Hepatocyte (in vitro differentiated cells): ENCODE measurements around the gene IL1RL2. TPM values are rescaled to one million over a fixed set of nuclear protein-coding genes. Genes with fewer than 3 reads are reported as not detected.

Experiments used
- DNase-seq: peaks from one replicate; pipeline ENCODE4 v3.0.0-alpha.2; 2016; ENCODE audit warnings: low spot score
- H2AFZ ChIP-seq: fragments of 200-600 bp; sonication (generic); 2 replicates; pipeline ENCODE4 v1.6.0; 2016; ENCODE audit warnings: antibody characterized with exemption, mild to moderate bottlenecking
- H3K27ac ChIP-seq: fragments of 200-600 bp; sonication (generic); 2 replicates; pipeline ENCODE4 v1.5.1; 2016; ENCODE audit warnings: mild to moderate bottlenecking
- H3K27me3 ChIP-seq: fragments of 200-600 bp; sonication (generic); 2 replicates; pipeline ENCODE4 v1.6.1; 2016
- H3K36me3 ChIP-seq: fragments of 200-600 bp; sonication (generic); replicated peaks from 2 replicates; pipeline ENCODE4 v1.5.1; 2016; ENCODE audit warnings: low read depth; ENCODE audit not compliant: insufficient read depth
- H3K4me1 ChIP-seq: fragments of 200-600 bp; sonication (generic); 2 replicates; pipeline ENCODE4 v1.5.1; 2016; ENCODE audit warnings: mild to moderate bottlenecking, moderate library complexity; ENCODE audit not compliant: insufficient read depth
- H3K4me2 ChIP-seq: fragments of 200-600 bp; sonication (generic); 2 replicates; pipeline ENCODE4 v1.6.0; 2016
- H3K4me3 ChIP-seq: fragments of 200-600 bp; sonication (generic); 2 replicates; pipeline ENCODE4 v1.5.1; 2016; ENCODE audit warnings: mild to moderate bottlenecking
- H3K79me2 ChIP-seq: fragments of 200-600 bp; sonication (generic); 2 replicates; pipeline ENCODE4 v1.6.0; 2017; ENCODE audit warnings: mild to moderate bottlenecking
- H3K9me2 ChIP-seq: fragments of 200-600 bp; sonication (generic); replicated peaks from 2 replicates; pipeline ENCODE4 v1.6.0; 2017; ENCODE audit warnings: mild to moderate bottlenecking; ENCODE audit not compliant: insufficient read depth
- H3K9me3 ChIP-seq: fragments of 200-600 bp; sonication (generic); 2 replicates; pipeline ENCODE4 v1.5.1; 2016; ENCODE audit warnings: low read depth, mild to moderate bottlenecking
- H4K20me1 ChIP-seq: fragments of 200-600 bp; sonication (generic); 2 replicates; pipeline ENCODE4 v1.6.0; 2016; ENCODE audit warnings: mild to moderate bottlenecking; ENCODE audit not compliant: insufficient read depth, poor library complexity, severe bottlenecking
- EZH2 ChIP-seq: fragments of 200-600 bp; sonication (generic); IDR thresholded peaks from 2 replicates; pipeline ENCODE4 v1.6.1; 2016; ENCODE audit warnings: antibody characterized with exemption, mild to moderate bottlenecking, borderline replicate concordance
- EZH2phosphoT487 ChIP-seq: fragments of 200-600 bp; sonication (generic); IDR thresholded peaks from one replicate; pipeline ENCODE4 v1.6.1; 2018; ENCODE audit warnings: antibody characterized with exemption, mild to moderate bottlenecking, low read depth, moderate library complexity; ENCODE audit not compliant: unreplicated experiment, severe bottlenecking
- WGBS: methylation state at CpG from one replicate; pipeline ENCODE4 v1.1.6; 2016; ENCODE audit warnings: low lambda C conversion rate; ENCODE audit errors: missing lambda C conversion rate; 5-methylcytosine and 5-hydroxymethylcytosine counted together
- polyA plus RNA-seq: library from polyadenylated mRNA; unstranded; fragments of >200 nt; fragmentation: Nextera tagmentation; extraction: Ambion mirVana; gene quantifications from 2 replicates; pipeline ENCODE4 v1.2.1, GENCODE V29; 2016
- total RNA-seq: library from RNA; depleted of rRNA; stranded (reverse); fragments of >200 nt; gene quantifications from 2 replicates; pipeline ENCODE4 v1.2.3, GENCODE V29; 2014
- TF ChIP-seq, protein P1 (sequence below): fragments of 200-600 bp; sonication (generic); IDR thresholded peaks from 2 replicates; pipeline ENCODE4 v1.5.1; 2016; ENCODE audit warnings: antibody characterized with exemption, mild to moderate bottlenecking; ENCODE audit not compliant: poor library complexity

Gene IL1RL2
- total and polyA plus RNA-seq, 2 experiments from 2014 or later, result 1.3 TPM; not detected in 1

DNA sequence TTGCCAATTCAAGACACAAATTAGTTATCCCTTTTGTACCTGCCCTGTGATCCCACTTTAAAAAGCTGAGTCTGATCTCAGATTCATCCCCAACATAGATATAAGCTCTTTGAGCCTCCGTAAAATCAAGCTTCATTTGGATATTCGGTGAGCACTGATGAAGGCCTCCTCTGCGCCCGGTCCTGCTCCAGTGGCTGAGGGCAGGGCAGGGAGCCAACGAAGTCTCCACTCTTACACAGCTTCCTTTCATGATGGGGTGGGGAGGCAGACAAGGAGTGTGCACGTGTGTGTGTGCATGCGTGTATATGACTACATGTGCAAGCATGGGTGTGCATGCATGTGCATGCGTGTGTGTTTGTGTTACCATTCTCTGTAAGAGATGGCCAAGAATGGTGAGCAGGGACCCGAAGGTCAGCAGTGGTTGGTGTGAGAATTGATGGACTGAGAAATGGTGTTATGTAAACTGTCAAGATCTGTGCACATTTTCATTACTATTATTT lies 43.6 kb downstream of the IL1RL2 start:
- WGBS, result 97% methylated on average over 9 of the region's 9 CpGs
- H3K4me3 ChIP-seq, result no peak overlapping the region
- H2AFZ ChIP-seq, result no peak overlapping the region
- no peaks in the 10 kb centered on the region for H4K20me1 ChIP-seq
- no peaks in the 10 kb centered on the region for H3K27me3 ChIP-seq
- H3K36me3 ChIP-seq, result no peaks in the 10 kb centered on the region
- no peak overlapping the region for H3K27ac ChIP-seq
- no peak for TF ChIP-seq EZH2phosphoT487
- TF ChIP-seq EZH2, result no peak
- TF ChIP-seq, protein P1, sequence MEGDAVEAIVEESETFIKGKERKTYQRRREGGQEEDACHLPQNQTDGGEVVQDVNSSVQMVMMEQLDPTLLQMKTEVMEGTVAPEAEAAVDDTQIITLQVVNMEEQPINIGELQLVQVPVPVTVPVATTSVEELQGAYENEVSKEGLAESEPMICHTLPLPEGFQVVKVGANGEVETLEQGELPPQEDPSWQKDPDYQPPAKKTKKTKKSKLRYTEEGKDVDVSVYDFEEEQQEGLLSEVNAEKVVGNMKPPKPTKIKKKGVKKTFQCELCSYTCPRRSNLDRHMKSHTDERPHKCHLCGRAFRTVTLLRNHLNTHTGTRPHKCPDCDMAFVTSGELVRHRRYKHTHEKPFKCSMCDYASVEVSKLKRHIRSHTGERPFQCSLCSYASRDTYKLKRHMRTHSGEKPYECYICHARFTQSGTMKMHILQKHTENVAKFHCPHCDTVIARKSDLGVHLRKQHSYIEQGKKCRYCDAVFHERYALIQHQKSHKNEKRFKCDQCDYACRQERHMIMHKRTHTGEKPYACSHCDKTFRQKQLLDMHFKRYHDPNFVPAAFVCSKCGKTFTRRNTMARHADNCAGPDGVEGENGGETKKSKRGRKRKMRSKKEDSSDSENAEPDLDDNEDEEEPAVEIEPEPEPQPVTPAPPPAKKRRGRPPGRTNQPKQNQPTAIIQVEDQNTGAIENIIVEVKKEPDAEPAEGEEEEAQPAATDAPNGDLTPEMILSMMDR, result no peak
- no peak for DNase-seq
- H3K9me2 ChIP-seq, result no peaks in the 10 kb centered on the region
- H3K9me3 ChIP-seq, result no peaks in the 10 kb centered on the region
- H3K4me1 ChIP-seq, result peaks cover 24% of the 10 kb centered on the region
- H3K4me2 ChIP-seq, result no peak overlapping the region
- H3K79me2 ChIP-seq, result no peaks in the 10 kb centered on the region

DNA sequence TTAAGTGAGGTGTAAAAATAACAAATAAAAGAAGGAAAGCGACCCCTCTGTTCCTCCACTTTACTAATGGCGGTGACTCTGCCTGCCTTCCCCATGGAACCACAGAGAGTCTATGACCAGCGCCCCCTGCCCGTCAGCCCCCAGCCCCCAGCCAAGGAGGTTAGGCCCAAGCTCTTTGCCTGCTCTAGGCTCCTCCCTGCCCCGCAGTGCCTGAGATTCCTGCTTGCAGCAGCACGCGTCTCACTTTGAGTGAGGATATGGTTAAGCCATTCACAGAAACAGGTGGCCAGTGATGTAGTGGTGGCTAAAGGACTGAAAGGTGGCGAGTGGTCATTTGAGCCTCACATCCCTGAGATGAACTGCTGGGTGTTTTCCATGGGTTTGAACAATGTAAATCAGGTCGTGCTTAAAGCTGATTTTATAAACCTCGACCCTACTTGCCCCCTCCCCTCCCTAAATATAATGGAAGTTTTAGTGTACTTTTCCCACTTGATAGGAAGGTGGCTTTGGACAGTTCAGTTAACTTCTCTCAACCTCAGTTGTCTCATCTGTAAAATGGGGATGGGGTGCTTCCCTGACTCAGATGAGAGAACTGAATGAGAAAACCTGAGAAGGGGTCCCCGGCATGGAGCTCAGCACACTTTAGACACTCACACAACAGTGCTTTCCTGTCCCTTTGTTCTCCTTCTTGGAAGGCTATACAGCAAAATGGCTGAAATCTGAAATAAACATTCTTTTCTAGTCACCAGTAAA lies 46.5 kb downstream of the IL1RL2 start:
- TF ChIP-seq EZH2, result no peak
- no peak for DNase-seq
- WGBS, result 93% methylated on average over 11 of the region's 11 CpGs
- H4K20me1 ChIP-seq, result no peaks in the 10 kb centered on the region
- H3K4me1 ChIP-seq, result peaks cover 7% of the 10 kb centered on the region
- no peak overlapping the region for H3K27ac ChIP-seq
- no peaks in the 10 kb centered on the region for H3K9me3 ChIP-seq
- no peaks in the 10 kb centered on the region for H3K9me2 ChIP-seq
- H3K36me3 ChIP-seq, result no peaks in the 10 kb centered on the region
- H2AFZ ChIP-seq, result no peak overlapping the region
- no peak overlapping the region for H3K4me3 ChIP-seq
- H3K4me2 ChIP-seq, result no peak overlapping the region
- no peaks in the 10 kb centered on the region for H3K79me2 ChIP-seq
- no peaks in the 10 kb centered on the region for H3K27me3 ChIP-seq

DNA sequence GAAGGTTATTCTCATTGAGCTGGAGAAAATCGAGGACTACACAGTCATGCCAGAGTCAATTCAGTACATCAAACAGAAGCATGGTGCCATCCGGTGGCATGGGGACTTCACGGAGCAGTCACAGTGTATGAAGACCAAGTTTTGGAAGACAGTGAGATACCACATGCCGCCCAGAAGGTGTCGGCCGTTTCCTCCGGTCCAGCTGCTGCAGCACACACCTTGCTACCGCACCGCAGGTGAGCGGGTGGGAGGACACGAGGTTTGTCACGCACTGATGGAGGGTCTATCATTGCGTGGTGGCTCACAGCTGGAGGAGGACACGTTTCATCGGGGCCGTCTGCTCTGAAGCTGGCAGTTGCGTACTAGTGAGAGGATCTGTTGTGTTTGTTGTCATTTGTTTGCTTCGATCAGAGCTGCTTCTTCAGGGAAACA lies 48.2 kb downstream of the IL1RL2 start:
- Histone ChIP-seq H4K20me1 (no peaks in the 10 kb centered on the region), H3K79me2 (no peaks in the 10 kb centered on the region), H3K4me1 (no peaks in the 10 kb centered on the region), H3K9me2 (no peaks in the 10 kb centered on the region), H3K4me2 (no peak overlapping the region), H3K9me3 (no peaks in the 10 kb centered on the region), H3K4me3 (no peak overlapping the region), H3K36me3 (no peaks in the 10 kb centered on the region), H3K27me3 (no peaks in the 10 kb centered on the region), H2AFZ (no peak overlapping the region), H3K27ac (no peak overlapping the region)
- 93% methylated on average over 18 of the region's 18 CpGs for WGBS
- DNase-seq, result no peak
- TF ChIP-seq EZH2phosphoT487 (no peak), EZH2 (no peak)
- TF ChIP-seq, protein P1, result no peak

DNA sequence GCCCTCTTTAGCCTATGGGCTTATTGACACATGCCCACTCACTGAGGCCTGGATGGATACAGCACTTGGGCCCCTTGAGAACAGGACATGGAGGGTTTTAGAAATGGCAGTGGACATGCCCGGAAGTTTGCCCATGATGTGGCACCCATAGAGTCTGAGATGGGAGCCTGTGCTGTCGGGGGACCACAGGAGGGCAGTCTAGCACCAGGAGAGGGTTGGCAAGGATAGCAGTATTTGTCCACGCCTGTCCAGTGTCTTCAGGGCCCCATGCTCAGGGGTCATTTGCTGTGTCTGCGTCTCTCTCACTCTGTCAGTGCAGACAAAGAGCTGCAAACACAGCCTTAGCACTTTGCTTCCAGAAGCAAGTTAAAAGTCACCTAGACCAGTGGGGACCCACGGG lies 48.7 kb downstream of the IL1RL2 start:
- TF ChIP-seq, protein P1, result peak; percentile 34
- TF ChIP-seq EZH2 (no peak), EZH2phosphoT487 (no peak)
- no peak overlapping the region for H3K4me2 ChIP-seq

More for the DNA sequence above, 48.7 kb downstream of the IL1RL2 start:
- Histone ChIP-seq H3K4me3 (no peak overlapping the region), H4K20me1 (no peaks in the 10 kb centered on the region), H3K9me3 (no peaks in the 10 kb centered on the region), H3K27ac (no peak overlapping the region), H3K4me1 (peaks cover 4% of the 10 kb centered on the region), H3K79me2 (no peaks in the 10 kb centered on the region), H3K9me2 (no peaks in the 10 kb centered on the region), H3K36me3 (no peaks in the 10 kb centered on the region), H2AFZ (no peak overlapping the region), H3K27me3 (no peaks in the 10 kb centered on the region)
- WGBS, result 68% methylated on average over 5 of the region's 5 CpGs
- peak; percentile 46 for DNase-seq
